Effector memory CD8-positive, alpha-beta T cell (primary cell): ENCODE data around the gene MEX3D.
A peak's percentile ranks its signal among the peaks of the same experiment; 100 is the strongest.

ENCODE experiments used
- ATAC-seq: fragments of 150-1000 bp; cut with Tn5 transposase; replicated peaks from 2 replicates; pipeline ENCODE4 v1.10.0; 2021; ENCODE audit warnings: mild to moderate bottlenecking, moderate library complexity
- DNase-seq, 3 experiments: peaks; one replicate each; pipeline ENCODE4 v3.0.0; 2021
- H3K27ac Mint-ChIP-seq, 2 donors: one replicate each; pipeline ENCODE4 v1.8.0; 2022; ENCODE audit warnings: mild to moderate bottlenecking in 2 of 2, mixed read lengths in 2 of 2, moderate library complexity in 2 of 2
- H3K27me3 Mint-ChIP-seq, 2 donors: one replicate each; pipeline ENCODE4 v1.8.0; 2022; ENCODE audit warnings: mixed read lengths in 2 of 2
- H3K36me3 Mint-ChIP-seq: one replicate; pipeline ENCODE4 v1.8.0; 2022; ENCODE audit warnings: mild to moderate bottlenecking, moderate library complexity, mixed read lengths; ENCODE audit not compliant: insufficient read depth
- H3K4me1 Mint-ChIP-seq, 2 donors: one replicate each; pipeline ENCODE4 v1.8.0; 2022; ENCODE audit warnings: low read depth in 2 of 2, mixed read lengths in 2 of 2
- H3K4me3 Mint-ChIP-seq, 2 donors: one replicate each; pipeline ENCODE4 v1.8.0; 2022; ENCODE audit warnings: mild to moderate bottlenecking in 2 of 2, mixed read lengths in 2 of 2, moderate library complexity in 2 of 2
- H3K9me3 Mint-ChIP-seq, 2 donors: one replicate each; pipeline ENCODE4 v1.8.0; 2022; ENCODE audit warnings: mixed read lengths in 2 of 2

The MEX3D gene

GRCh38 chr19:1608359-1609102 lies 40.4 kb upstream of the MEX3D start:
- ATAC-seq = peak; percentile 8
- Mint-ChIP-seq H3K4me1 (peaks cover 30 to 35% of the 10 kb centered on the region in 2 donors), H3K27ac (peak overlapping the region; percentile 78 to 98), H3K27me3 (no peaks in the 10 kb centered on the region), H3K4me3 (peak overlapping the region; percentile 82 to 85), H3K9me3 (no peaks in the 10 kb centered on the region), H3K36me3 (peaks cover 36% of the 10 kb centered on the region)
- peak; percentile 27 to 33 (median 29) for DNase-seq

GRCh38 chr19:1606138-1606651 lies 38.1 kb upstream of the MEX3D start:
- no peaks in the 10 kb centered on the region for H3K27me3 Mint-ChIP-seq
- ATAC-seq = no peak
- H3K4me3 Mint-ChIP-seq = peak overlapping the region; percentile 97 to 98
- H3K36me3 Mint-ChIP-seq = peaks cover 37% of the 10 kb centered on the region
- H3K27ac Mint-ChIP-seq = peak overlapping the region; percentile 97 to 98
- no peak for DNase-seq
- no peaks in the 10 kb centered on the region for H3K9me3 Mint-ChIP-seq
- peaks cover 33 to 40% of the 10 kb centered on the region in 2 donors for H3K4me1 Mint-ChIP-seq

- DNase-seq = peak; percentile 88 to 90 (median 88)
- Mint-ChIP-seq H3K9me3 (no peaks in the 10 kb centered on the region), H3K27ac (peak within 1 kb of the TSS; percentile 97 to 98), H3K4me1 (peaks cover 33 to 39% of the 10 kb centered on the region in 2 donors), H3K27me3 (no peaks in the 10 kb centered on the region), H3K36me3 (peaks cover 37% of the 10 kb centered on the region), H3K4me3 (peak within 1 kb of the TSS; percentile 97 to 98)
- peak; percentile 84 for ATAC-seq
Observed at GRCh38 chr19:1605236-1606137, 37.4 kb upstream of the MEX3D start, which contains the start of gene UQCR11. Gene UQCR11 (minus strand): TSS chr19:1605462. CDS start chr19:1605409, 53 bp downstream.

DNA sequence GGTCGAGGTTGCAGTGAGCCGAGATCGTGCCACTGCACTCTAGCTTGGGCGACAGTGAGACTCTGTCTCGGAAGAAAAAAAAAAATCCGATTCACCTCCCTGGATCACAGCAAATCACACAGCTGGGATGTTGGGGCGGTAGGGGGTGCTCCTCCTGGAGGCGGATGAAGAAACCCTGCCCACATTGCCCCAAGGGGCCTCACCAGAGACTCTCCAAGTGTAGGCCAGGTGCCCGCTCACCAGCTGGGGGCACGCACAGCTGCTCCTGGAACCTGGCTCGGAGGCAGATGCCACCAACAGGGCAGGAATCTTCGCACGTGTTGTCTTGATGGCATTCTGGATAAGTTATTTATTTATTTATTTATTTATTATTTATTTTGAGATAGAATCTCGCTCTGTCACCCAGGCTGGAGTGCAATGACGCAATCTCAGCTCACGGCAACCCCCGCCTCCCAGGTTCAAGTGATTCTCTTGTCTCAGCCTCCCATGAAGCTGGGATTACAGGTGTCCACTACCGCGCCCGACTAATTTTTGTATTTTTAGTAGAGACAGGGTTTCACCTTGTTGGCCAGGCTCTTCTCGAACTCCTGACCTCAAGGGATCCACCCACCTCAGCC lies 34.1 kb upstream of the MEX3D start:
- H3K27me3 Mint-ChIP-seq = no peaks in the 10 kb centered on the region
- H3K27ac Mint-ChIP-seq = no peak overlapping the region
- DNase-seq (no peak), ATAC-seq (no peak)
- H3K36me3 Mint-ChIP-seq = peaks cover 45% of the 10 kb centered on the region
- no peak overlapping the region for H3K4me3 Mint-ChIP-seq
- H3K4me1 Mint-ChIP-seq = peaks cover 19 to 21% of the 10 kb centered on the region in 2 donors
- no peaks in the 10 kb centered on the region for H3K9me3 Mint-ChIP-seq

- Mint-ChIP-seq H3K36me3 (peaks cover 49% of the 10 kb centered on the region), H3K27me3 (no peaks in the 10 kb centered on the region), H3K27ac (no peak overlapping the region), H3K4me1 (peaks cover 19 to 21% of the 10 kb centered on the region in 2 donors), H3K9me3 (no peaks in the 10 kb centered on the region), H3K4me3 (no peak overlapping the region)
- no peak for ATAC-seq
- no peak for DNase-seq
Observed at GRCh38 chr19:1601613-1602064, 33.5 kb upstream of the MEX3D start.

DNA sequence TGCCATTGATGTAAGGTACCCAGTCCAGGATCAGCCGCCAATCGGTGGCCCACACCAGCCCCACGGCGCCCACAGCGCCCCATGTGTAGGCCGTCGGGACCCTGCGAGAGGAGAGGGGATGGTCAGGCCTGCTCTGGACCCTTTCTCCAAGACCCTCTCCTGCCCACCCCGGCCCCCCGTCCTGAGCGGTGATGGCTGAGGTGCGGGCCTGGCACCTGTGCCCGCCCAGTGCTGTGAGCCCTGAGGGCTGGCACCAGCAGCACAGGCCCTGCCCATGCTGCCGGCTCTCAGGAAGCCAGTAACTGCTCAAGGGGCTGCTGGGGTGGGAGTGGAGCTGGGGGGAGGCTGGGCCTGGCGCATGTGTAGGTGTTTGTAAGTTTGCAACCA lies 31.3 kb upstream of the MEX3D start:
- H3K4me3 Mint-ChIP-seq = no peak overlapping the region
- ATAC-seq = no peak
- H3K27me3 Mint-ChIP-seq = no peaks in the 10 kb centered on the region
- peaks cover 35% of the 10 kb centered on the region for H3K36me3 Mint-ChIP-seq
- no peak overlapping the region for H3K27ac Mint-ChIP-seq
- H3K9me3 Mint-ChIP-seq = no peaks in the 10 kb centered on the region
- H3K4me1 Mint-ChIP-seq = peaks cover 7 to 9% of the 10 kb centered on the region in 2 donors
- DNase-seq = no peak

DNA sequence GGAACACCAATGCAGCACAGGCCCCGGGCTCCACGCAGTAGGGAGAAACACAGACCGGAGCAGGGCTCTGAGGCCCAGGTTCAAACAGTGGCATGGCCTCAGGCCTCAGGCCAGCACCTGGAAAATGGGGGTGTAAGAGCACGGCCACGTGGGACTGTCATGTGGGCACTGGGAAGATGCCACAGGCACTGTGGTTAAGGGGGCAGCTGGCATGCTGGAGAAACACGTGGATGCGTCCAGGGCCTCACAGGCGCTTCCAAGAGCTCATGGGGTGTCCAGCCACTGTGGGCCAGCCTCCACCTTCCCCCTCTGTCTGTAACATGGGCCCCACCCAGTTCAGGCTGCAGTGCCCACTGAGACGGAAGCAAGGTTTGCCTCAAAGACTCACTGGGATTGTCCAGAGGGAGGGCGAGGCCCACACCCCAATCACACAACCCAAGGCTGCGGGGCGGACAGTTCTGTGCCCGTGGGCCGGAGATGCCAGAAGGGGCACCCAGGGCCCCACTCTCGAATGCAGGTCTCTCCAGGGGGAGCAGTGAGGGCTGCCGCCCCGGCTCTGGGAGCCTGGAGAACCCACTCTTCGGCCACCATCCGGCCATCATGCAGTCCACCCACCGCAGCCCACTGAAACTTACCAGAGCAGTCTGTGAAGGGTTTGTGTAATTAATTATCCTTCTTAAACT lies 30.8 kb upstream of the MEX3D start:
- ATAC-seq = no peak
- Mint-ChIP-seq H3K4me1 (peaks cover 6 to 7% of the 10 kb centered on the region in 2 donors), H3K27me3 (no peaks in the 10 kb centered on the region), H3K36me3 (peaks cover 33% of the 10 kb centered on the region), H3K27ac (no peak overlapping the region), H3K9me3 (no peaks in the 10 kb centered on the region), H3K4me3 (no peak overlapping the region)
- no peak for DNase-seq

DNA sequence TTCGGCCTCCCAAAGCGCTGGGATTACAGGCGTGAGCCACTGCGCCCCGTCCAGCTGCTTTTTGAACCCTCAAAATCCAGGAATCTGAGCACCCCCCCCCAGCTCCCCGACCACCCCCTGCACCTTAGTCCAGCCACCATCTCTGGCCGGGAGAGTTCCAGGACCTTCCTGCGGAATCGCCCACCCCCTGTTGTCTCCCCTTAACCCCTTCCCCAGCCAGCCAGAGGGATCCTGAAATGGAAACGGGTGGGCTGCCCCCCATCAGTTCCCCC lies 25.3 kb upstream of the MEX3D start:
- Mint-ChIP-seq H3K4me3 (peak overlapping the region; percentile 89 to 91), H3K9me3 (no peaks in the 10 kb centered on the region), H3K4me1 (peaks cover 9 to 14% of the 10 kb centered on the region in 2 donors), H3K36me3 (peaks cover 33% of the 10 kb centered on the region), H3K27me3 (no peaks in the 10 kb centered on the region), H3K27ac (peak overlapping the region; percentile 87 to 95)
- DNase-seq (no peak), ATAC-seq (no peak)

- Mint-ChIP-seq H3K4me3 (peak within 1 kb of the TSS; percentile 89 to 91), H3K4me1 (peaks cover 9 to 14% of the 10 kb centered on the region in 2 donors), H3K27ac (peak within 1 kb of the TSS; percentile 92 to 95), H3K9me3 (no peaks in the 10 kb centered on the region), H3K36me3 (peaks cover 28% of the 10 kb centered on the region), H3K27me3 (no peaks in the 10 kb centered on the region)
- ATAC-seq (peak; percentile 73), DNase-seq (peak; percentile 84 to 87 (median 84))
Observed at GRCh38 chr19:1592755-1593500, 24.8 kb upstream of the MEX3D start, which contains the start of gene MBD3. Gene MBD3 (minus strand): TSS chr19:1592865. CDS start chr19:1592631, 234 bp downstream.

GRCh38 chr19:1592024-1592754 lies 24.1 kb upstream of the MEX3D start:
- peaks cover 21% of the 10 kb centered on the region for H3K36me3 Mint-ChIP-seq
- H3K27me3 Mint-ChIP-seq = no peaks in the 10 kb centered on the region
- ATAC-seq = peak; percentile 84
- no peaks in the 10 kb centered on the region for H3K9me3 Mint-ChIP-seq
- H3K27ac Mint-ChIP-seq = peak overlapping the region; percentile 65 to 92
- H3K4me1 Mint-ChIP-seq = peaks cover 9 to 14% of the 10 kb centered on the region in 2 donors
- H3K4me3 Mint-ChIP-seq = peak overlapping the region; percentile 89 to 91
- peak; percentile 73 to 78 (median 77) for DNase-seq

DNA sequence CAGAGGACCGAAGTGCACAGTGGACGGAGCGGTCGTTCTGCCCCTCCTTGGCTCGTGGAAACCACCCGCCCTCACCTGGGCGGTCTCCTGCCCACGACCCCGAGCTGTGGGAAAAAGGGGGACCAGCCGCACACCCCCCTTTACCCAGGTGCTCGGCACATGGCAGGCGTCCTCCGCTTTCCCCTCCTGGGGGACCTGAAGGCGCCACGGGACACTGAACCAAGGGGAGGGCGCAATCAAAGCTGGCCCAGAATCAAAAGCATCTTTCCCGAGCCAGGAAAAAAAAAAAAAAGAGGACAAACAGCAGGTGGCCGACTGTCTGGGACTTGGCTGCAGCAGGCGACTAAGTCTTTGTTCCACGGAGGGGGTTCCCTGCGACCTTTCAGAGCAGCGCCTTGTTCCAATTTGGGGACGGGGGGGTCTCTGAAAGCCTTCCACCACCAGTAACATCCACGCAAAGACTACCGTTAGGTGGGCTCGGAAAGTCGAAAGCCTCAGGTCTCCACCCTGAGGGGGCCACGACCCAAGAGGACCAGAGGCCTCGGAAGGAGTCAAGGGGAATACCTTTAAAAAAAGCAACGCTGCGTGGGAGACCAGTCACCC lies 23.4 kb upstream of the MEX3D start:
- peaks cover 16% of the 10 kb centered on the region for H3K36me3 Mint-ChIP-seq
- H3K4me3 Mint-ChIP-seq = peak overlapping the region; percentile 89 to 91
- peaks cover 9 to 14% of the 10 kb centered on the region in 2 donors for H3K4me1 Mint-ChIP-seq
- ATAC-seq (no peak), DNase-seq (no peak)
- H3K27me3 Mint-ChIP-seq = no peaks in the 10 kb centered on the region
- no peaks in the 10 kb centered on the region for H3K9me3 Mint-ChIP-seq
- peak overlapping the region; percentile 65 to 92 for H3K27ac Mint-ChIP-seq
